ENCODE data around the gene MEGF6.

MEGF6 gene

GRCh38 chr1:3441410-3441847, 169.9 kb downstream of the MEGF6 start:
- no peak overlapping the region for H3K27ac ChIP-seq
- TF ChIP-seq ZFX (IDR thresholded peaks at IDR 0.05) = no peak
- TF ChIP-seq, protein P1, sequence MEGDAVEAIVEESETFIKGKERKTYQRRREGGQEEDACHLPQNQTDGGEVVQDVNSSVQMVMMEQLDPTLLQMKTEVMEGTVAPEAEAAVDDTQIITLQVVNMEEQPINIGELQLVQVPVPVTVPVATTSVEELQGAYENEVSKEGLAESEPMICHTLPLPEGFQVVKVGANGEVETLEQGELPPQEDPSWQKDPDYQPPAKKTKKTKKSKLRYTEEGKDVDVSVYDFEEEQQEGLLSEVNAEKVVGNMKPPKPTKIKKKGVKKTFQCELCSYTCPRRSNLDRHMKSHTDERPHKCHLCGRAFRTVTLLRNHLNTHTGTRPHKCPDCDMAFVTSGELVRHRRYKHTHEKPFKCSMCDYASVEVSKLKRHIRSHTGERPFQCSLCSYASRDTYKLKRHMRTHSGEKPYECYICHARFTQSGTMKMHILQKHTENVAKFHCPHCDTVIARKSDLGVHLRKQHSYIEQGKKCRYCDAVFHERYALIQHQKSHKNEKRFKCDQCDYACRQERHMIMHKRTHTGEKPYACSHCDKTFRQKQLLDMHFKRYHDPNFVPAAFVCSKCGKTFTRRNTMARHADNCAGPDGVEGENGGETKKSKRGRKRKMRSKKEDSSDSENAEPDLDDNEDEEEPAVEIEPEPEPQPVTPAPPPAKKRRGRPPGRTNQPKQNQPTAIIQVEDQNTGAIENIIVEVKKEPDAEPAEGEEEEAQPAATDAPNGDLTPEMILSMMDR (conservative IDR thresholded peaks at IDR 0.05) = no peak

GRCh38 chr1:3440711-3441409, 170.4 kb downstream of the MEGF6 start:
- TF ChIP-seq, protein P1 (conservative IDR thresholded peaks at IDR 0.05) = no peak
- no peak for TF ChIP-seq ZFX (IDR thresholded peaks at IDR 0.05)
- no peak overlapping the region for H3K27ac ChIP-seq

GRCh38 chr1:3440300-3440681, 171.0 kb downstream of the MEGF6 start:
- H3K27ac ChIP-seq = no peak overlapping the region
- no peak for TF ChIP-seq ZFX (IDR thresholded peaks at IDR 0.05)
- TF ChIP-seq, protein P1 (conservative IDR thresholded peaks at IDR 0.05) = no peak
